Uterus (tissue), 2 donors: ENCODE measurements around the gene CTDSP1.

Experiments
- POLR2A ChIP-seq, 2 donors: fragments of 450-650 bp; IDR thresholded peaks; one replicate each; pipeline ENCODE4 v1.6.1; 2016; ENCODE audit warnings: antibody characterized with exemption in 2 of 2, mild to moderate bottlenecking in 1 of 2, moderate library complexity in 1 of 2
- TF ChIP-seq, protein P1 (sequence below), 4 experiments: fragments of 200-600 bp in 2 of 4; fragments of 450-650 bp in 2 of 4; sonication (generic) in 2 of 4; IDR thresholded peaks; one replicate each; pipeline ENCODE4 v1.5.1; 2016 to 2019; ENCODE audit warnings: antibody characterized with exemption in 4 of 4, mild to moderate bottlenecking in 2 of 4, moderate library complexity in 1 of 4

DNA sequence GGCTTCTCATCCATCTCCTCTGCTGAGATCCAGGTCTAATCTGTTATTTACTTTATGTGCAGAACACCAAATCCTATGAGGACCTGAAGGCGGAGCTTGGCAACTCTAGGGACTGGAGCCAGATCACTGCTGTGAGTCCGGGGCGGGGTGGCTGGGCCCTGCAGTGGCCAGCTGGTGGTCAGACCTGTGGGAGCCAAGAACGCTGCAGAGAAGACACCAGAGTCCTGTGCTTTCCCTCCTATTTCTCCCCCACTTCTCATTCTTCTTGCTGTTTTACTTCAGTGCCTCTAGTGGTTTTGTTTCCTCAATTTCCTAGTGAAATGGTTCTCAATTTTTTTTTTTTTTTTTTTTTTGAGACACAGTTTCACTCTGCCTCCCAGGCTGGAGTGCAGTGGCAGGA is 38.9 kb downstream of the CTDSP1 start:
- TF ChIP-seq, protein P1, sequence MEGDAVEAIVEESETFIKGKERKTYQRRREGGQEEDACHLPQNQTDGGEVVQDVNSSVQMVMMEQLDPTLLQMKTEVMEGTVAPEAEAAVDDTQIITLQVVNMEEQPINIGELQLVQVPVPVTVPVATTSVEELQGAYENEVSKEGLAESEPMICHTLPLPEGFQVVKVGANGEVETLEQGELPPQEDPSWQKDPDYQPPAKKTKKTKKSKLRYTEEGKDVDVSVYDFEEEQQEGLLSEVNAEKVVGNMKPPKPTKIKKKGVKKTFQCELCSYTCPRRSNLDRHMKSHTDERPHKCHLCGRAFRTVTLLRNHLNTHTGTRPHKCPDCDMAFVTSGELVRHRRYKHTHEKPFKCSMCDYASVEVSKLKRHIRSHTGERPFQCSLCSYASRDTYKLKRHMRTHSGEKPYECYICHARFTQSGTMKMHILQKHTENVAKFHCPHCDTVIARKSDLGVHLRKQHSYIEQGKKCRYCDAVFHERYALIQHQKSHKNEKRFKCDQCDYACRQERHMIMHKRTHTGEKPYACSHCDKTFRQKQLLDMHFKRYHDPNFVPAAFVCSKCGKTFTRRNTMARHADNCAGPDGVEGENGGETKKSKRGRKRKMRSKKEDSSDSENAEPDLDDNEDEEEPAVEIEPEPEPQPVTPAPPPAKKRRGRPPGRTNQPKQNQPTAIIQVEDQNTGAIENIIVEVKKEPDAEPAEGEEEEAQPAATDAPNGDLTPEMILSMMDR (IDR thresholded peaks at IDR 0.05): no peak
- no peak for TF ChIP-seq POLR2A (IDR thresholded peaks at IDR 0.05)
